Tibial nerve (tissue), 4 donors: ENCODE measurements around the gene SDR39U1. TPM values are rescaled to one million over a fixed set of nuclear protein-coding genes. Genes with fewer than 3 reads are reported as not detected.

ENCODE experiments used
- DNase-seq, 2 donors: peaks; one replicate each; pipeline ENCODE4 v3.0.0-alpha.2; 2019; ENCODE audit warnings: low spot score in 2 of 2
- H3K27ac ChIP-seq, 4 donors: fragments of 200-600 bp; sonication (generic) in 3 of 4; one replicate each; pipeline ENCODE4 v1.5.1; 2017 to 2019; ENCODE audit warnings: mild to moderate bottlenecking in 1 of 4
- H3K27me3 ChIP-seq, 2 donors: fragments of 200-600 bp; sonication (generic) in 1 of 2; one replicate each; pipeline versions ENCODE4 v1.5.1 to v1.6.0; 2017 to 2019
- H3K36me3 ChIP-seq, 3 donors: fragments of 200-600 bp; sonication (generic); one replicate each; pipeline ENCODE4 v1.5.1; 2018 to 2019
- H3K4me1 ChIP-seq, 4 donors: fragments of 200-600 bp; sonication (generic) in 3 of 4; one replicate each; pipeline ENCODE4 v1.5.1; 2017 to 2019
- H3K4me3 ChIP-seq, 4 donors: fragments of 200-600 bp; sonication (generic) in 3 of 4; one replicate each; pipeline ENCODE4 v1.5.1; 2017 to 2019; ENCODE audit warnings: mild to moderate bottlenecking in 1 of 4, moderate library complexity in 1 of 4
- H3K9me3 ChIP-seq, 4 donors: fragments of 200-600 bp; sonication (generic) in 3 of 4; one replicate each; pipeline ENCODE4 v1.5.1; 2017 to 2019
- CTCF ChIP-seq, 5 experiments: fragments of 200-600 bp in 3 of 5; fragments of 450-650 bp in 2 of 5; sonication (generic) in 3 of 5; IDR thresholded peaks; one replicate each; pipeline ENCODE4 v1.5.1; 2016 to 2019; ENCODE audit warnings: antibody characterized with exemption in 5 of 5, mild to moderate bottlenecking in 3 of 5, moderate library complexity in 2 of 5
- EP300 ChIP-seq, 2 donors: sonication (generic); formaldehyde crosslinking; IDR thresholded peaks; one replicate each; pipeline ENCODE4 v1.6.1; 2017; ENCODE audit warnings: antibody characterized with exemption in 2 of 2, mild to moderate bottlenecking in 1 of 2
- POLR2A ChIP-seq, 2 donors: fragments of 450-650 bp; IDR thresholded peaks; one replicate each; pipeline ENCODE4 v1.6.1; 2017; ENCODE audit warnings: antibody characterized with exemption in 2 of 2, mild to moderate bottlenecking in 2 of 2, moderate library complexity in 2 of 2
- WGBS, 2 donors: methylation state at CpG; one replicate each; pipeline ENCODE4 v1.1.5; 2018; 5-methylcytosine and 5-hydroxymethylcytosine counted together
- total RNA-seq, 4 donors: library from RNA; depleted of rRNA; stranded (reverse); fragments of >200 nt; gene quantifications; one replicate each; pipeline ENCODE4 v1.1.0, GENCODE V29; 2016

The SDR39U1 gene
- total RNA-seq, 4 donors from 2014 or later, result 37.9 to 64.9 (median 60.8) TPM

- Histone ChIP-seq H3K27ac (no peak overlapping the region), H3K36me3 (peaks cover 0 to 41% (median 0%) of the 10 kb centered on the region in 3 donors), H3K4me3 (no peak overlapping the region), H3K9me3 (no peaks in the 10 kb centered on the region), H3K4me1 (peaks cover 0 to 13% (median 0%) of the 10 kb centered on the region in 4 donors), H3K27me3 (no peaks in the 10 kb centered on the region)
- 67 to 78% methylated on average over 16 of the region's 16 CpGs for WGBS, 2 donors
- TF ChIP-seq CTCF (IDR thresholded peaks at IDR 0.05), result no peak
- TF ChIP-seq POLR2A (IDR thresholded peaks at IDR 0.05), result no peak
- TF ChIP-seq EP300 (IDR thresholded peaks at IDR 0.05), result no peak
- DNase-seq, result no peak
Observed at GRCh38 chr14:24416932-24417619, 25.5 kb downstream of the SDR39U1 start.

- WGBS, 2 donors, result 70 to 72% methylated on average over 9 to 14 of the region's 19 CpGs
- Histone ChIP-seq H3K4me3 (no peak overlapping the region), H3K36me3 (peaks cover 0 to 48% (median 0%) of the 10 kb centered on the region in 3 donors), H3K4me1 (peaks cover 0 to 17% (median 0%) of the 10 kb centered on the region in 4 donors), H3K9me3 (no peaks in the 10 kb centered on the region), H3K27ac (no peak overlapping the region), H3K27me3 (no peaks in the 10 kb centered on the region)
- TF ChIP-seq POLR2A (IDR thresholded peaks at IDR 0.05) (no peak), CTCF (IDR thresholded peaks at IDR 0.05) (no peak), EP300 (IDR thresholded peaks at IDR 0.05) (no peak)
- DNase-seq, result no peak
Observed at GRCh38 chr14:24416254-24416931, 26.2 kb downstream of the SDR39U1 start.

- TF ChIP-seq POLR2A (IDR thresholded peaks at IDR 0.05) (no peak), CTCF (IDR thresholded peaks at IDR 0.05) (no peak), EP300 (IDR thresholded peaks at IDR 0.05) (no peak)
- Histone ChIP-seq H3K27me3 (no peaks in the 10 kb centered on the region), H3K9me3 (no peaks in the 10 kb centered on the region), H3K36me3 (peaks cover 0 to 55% (median 0%) of the 10 kb centered on the region in 3 donors), H3K4me3 (no peak overlapping the region), H3K27ac (no peak overlapping the region), H3K4me1 (peaks cover 0 to 17% (median 0%) of the 10 kb centered on the region in 4 donors)
- no peak for DNase-seq
- 79 to 89% methylated on average over 20 to 21 of the region's 25 CpGs for WGBS, 2 donors
Observed at GRCh38 chr14:24415421-24416253, 26.9 kb downstream of the SDR39U1 start.

- TF ChIP-seq CTCF (IDR thresholded peaks at IDR 0.05) (no peak), POLR2A (IDR thresholded peaks at IDR 0.05) (no peak), EP300 (IDR thresholded peaks at IDR 0.05) (no peak)
- H3K9me3 ChIP-seq, result no peaks in the 10 kb centered on the region
- DNase-seq, result no peak
- peaks cover 0 to 63% (median 0%) of the 10 kb centered on the region in 3 donors for H3K36me3 ChIP-seq
- H3K27ac ChIP-seq, result no peak overlapping the region
- WGBS, 2 donors, result 88 to 91% methylated on average over 10 of the region's 15 CpGs
- H3K4me3 ChIP-seq, result no peak overlapping the region
- H3K4me1 ChIP-seq, result peaks cover 0 to 17% (median 0%) of the 10 kb centered on the region in 4 donors
- H3K27me3 ChIP-seq, result no peaks in the 10 kb centered on the region
Observed at GRCh38 chr14:24414732-24415420, 27.7 kb downstream of the SDR39U1 start.
